Loucy (cell line): ENCODE data around the gene KSR1.

ENCODE experiments used
- EZH2phosphoT487 ChIP-seq: fragments of 200-600 bp; IDR thresholded peaks from 2 replicates; pipeline ENCODE4 v1.6.1; 2018; ENCODE audit warnings: antibody characterized with exemption, mild to moderate bottlenecking, moderate library complexity, borderline replicate concordance
- TF ChIP-seq, protein P1 (sequence below): fragments of 200-600 bp; sonication (generic); conservative IDR thresholded peaks from 2 replicates; pipeline ENCODE4 v1.5.1; 2014; ENCODE audit warnings: mild to moderate bottlenecking, antibody characterized with exemption, low read length

DNA sequence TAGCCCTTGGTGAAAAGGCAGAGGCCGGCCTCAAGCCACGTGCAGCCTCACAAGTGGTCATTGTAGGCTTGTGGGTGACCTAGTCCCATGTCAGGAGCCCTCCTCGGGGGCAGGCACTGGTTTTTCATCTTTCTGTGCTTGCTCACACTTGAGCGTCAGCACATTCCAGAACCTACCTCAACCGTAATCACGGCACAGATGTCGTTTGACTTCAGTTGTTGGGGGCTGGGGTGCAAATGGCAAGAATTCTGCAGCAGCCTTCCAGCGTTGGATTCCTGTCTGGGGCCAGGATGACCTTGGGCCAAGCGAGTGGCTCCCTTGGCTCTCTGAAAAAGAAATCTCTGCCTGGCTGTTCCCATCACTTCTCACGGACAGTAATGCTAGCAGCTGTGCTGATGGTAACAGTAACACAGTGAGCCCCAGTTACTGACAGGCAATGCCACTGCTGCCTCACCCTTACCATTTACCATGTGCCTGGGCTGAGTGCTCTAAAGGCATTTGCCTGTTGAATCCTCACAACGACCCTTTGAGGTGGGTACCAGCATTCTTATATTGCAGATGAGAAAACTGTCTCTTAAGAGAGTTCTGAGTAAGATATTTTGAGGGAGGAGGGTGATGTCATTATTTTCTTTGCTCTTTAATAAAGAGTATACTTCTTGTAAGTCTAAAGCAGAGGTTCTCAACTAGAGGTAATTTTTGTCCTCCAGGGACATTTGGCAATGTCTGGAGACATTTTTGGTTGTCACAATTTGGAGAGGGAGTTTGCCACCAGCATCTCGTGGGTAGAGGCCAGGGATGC, 46.5 kb downstream of the KSR1 start:
- TF ChIP-seq, protein P1, sequence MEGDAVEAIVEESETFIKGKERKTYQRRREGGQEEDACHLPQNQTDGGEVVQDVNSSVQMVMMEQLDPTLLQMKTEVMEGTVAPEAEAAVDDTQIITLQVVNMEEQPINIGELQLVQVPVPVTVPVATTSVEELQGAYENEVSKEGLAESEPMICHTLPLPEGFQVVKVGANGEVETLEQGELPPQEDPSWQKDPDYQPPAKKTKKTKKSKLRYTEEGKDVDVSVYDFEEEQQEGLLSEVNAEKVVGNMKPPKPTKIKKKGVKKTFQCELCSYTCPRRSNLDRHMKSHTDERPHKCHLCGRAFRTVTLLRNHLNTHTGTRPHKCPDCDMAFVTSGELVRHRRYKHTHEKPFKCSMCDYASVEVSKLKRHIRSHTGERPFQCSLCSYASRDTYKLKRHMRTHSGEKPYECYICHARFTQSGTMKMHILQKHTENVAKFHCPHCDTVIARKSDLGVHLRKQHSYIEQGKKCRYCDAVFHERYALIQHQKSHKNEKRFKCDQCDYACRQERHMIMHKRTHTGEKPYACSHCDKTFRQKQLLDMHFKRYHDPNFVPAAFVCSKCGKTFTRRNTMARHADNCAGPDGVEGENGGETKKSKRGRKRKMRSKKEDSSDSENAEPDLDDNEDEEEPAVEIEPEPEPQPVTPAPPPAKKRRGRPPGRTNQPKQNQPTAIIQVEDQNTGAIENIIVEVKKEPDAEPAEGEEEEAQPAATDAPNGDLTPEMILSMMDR, result no peak
- TF ChIP-seq EZH2phosphoT487, result no peak
